Inferior parietal cortex (tissue), 1 donor: Measurements from ENCODE around the gene CPAMD8.

Experiments
- DNase-seq: peaks from one replicate; pipeline ENCODE4 v3.0.0-alpha.2; 2016; ENCODE audit errors: extremely low spot score

The CPAMD8 gene

GRCh38 chr19:16920816-16921529 lies 105.6 kb downstream of the CPAMD8 start:
- DNase-seq: no peak

- DNase-seq: no peak
Observed at GRCh38 chr19:16919496-16919895, 107.1 kb downstream of the CPAMD8 start.

- DNase-seq: no peak
Observed at GRCh38 chr19:16917401-16917800, 109.2 kb downstream of the CPAMD8 start.

GRCh38 chr19:16915734-16916133 lies 110.9 kb downstream of the CPAMD8 start:
- no peak for DNase-seq

- no peak for DNase-seq
Observed at GRCh38 chr19:16915135-16915534, 111.5 kb downstream of the CPAMD8 start.

GRCh38 chr19:16914421-16914820 lies 112.2 kb downstream of the CPAMD8 start:
- no peak for DNase-seq

GRCh38 chr19:16912780-16913179 lies 113.8 kb downstream of the CPAMD8 start:
- no peak for DNase-seq

- no peak for DNase-seq
Observed at GRCh38 chr19:16911046-16911445, 115.6 kb downstream of the CPAMD8 start.

GRCh38 chr19:16908759-16909158 lies 117.9 kb downstream of the CPAMD8 start:
- DNase-seq: no peak

- no peak for DNase-seq
Observed at GRCh38 chr19:16904599-16904998, 122.0 kb downstream of the CPAMD8 start.

- DNase-seq: no peak
Observed at GRCh38 chr19:16903347-16903746, 123.3 kb downstream of the CPAMD8 start.

GRCh38 chr19:16902545-16902944 lies 124.1 kb downstream of the CPAMD8 start:
- no peak for DNase-seq

GRCh38 chr19:16901491-16902175 lies 125.0 kb downstream of the CPAMD8 start:
- no peak for DNase-seq

GRCh38 chr19:16899566-16900075 lies 127.0 kb downstream of the CPAMD8 start:
- DNase-seq: no peak

GRCh38 chr19:16898361-16899015 lies 128.1 kb downstream of the CPAMD8 start:
- no peak for DNase-seq

GRCh38 chr19:16897856-16898161 lies 128.8 kb downstream of the CPAMD8 start:
- no peak for DNase-seq

GRCh38 chr19:16897029-16897855 lies 129.4 kb downstream of the CPAMD8 start:
- DNase-seq: peak; percentile 25

GRCh38 chr19:16896146-16897028 lies 130.2 kb downstream of the CPAMD8 start:
- no peak for DNase-seq

GRCh38 chr19:16895467-16896145 lies 131.0 kb downstream of the CPAMD8 start:
- DNase-seq: no peak

- DNase-seq: no peak
Observed at GRCh38 chr19:16894080-16894479, 132.5 kb downstream of the CPAMD8 start.

GRCh38 chr19:16893686-16893989 lies 133.0 kb downstream of the CPAMD8 start:
- no peak for DNase-seq
